ENCODE results near the gene UBE2M. TPM values are rescaled to one million over a fixed set of nuclear protein-coding genes. Genes with fewer than 3 reads are reported as not detected.
A peak's percentile ranks its signal among the peaks of the same experiment; 100 is the strongest.

UBE2M gene
- total RNA-seq, 1 experiment from 2014 or later: 192 TPM

DNA sequence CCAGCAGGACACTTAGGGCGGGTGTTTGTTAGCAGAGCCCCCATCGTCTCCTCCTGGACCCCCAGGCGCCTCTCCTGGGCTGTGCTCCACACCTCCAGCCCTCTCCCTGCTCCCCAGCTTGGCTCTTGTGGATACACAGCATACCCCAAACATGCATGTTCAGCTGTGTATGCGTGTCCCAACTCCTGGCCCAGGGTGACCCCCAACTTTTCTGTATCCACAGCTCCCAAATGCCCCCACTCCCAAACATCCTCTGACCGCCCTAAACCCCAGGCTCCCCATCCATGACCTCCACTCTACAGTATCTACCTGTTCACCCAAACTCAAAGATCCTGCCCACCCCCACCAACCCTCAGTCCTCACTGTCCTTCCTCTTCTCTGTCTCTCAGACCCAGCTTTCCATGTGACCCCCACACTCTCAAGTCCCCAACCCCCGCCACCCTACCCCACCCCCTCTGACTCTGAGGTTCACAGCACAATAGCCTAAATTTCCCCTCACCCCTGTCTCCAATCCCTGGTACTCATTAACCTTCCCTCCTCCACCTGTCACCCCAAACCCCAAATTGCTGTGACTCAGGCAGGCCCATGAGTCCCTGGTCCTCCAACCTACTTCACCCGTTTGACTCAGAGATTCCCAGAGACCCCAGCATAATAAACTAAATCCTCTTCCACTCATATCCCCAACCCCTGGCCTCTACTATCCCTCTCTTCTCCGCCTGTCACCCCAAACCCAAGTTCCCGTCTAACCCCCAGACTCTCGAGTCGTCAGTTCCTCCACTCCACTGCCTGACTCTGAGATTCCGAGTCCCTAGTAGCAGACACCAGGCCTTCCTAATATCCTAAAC, 968 bp downstream of the UBE2M start:
- in situ Hi-C loops (cut with HindIII; ENCODE audit: low sequenced_read_pairs): no loop called here
- DNase-seq (ENCODE audit: low spot score): no peak

DNA sequence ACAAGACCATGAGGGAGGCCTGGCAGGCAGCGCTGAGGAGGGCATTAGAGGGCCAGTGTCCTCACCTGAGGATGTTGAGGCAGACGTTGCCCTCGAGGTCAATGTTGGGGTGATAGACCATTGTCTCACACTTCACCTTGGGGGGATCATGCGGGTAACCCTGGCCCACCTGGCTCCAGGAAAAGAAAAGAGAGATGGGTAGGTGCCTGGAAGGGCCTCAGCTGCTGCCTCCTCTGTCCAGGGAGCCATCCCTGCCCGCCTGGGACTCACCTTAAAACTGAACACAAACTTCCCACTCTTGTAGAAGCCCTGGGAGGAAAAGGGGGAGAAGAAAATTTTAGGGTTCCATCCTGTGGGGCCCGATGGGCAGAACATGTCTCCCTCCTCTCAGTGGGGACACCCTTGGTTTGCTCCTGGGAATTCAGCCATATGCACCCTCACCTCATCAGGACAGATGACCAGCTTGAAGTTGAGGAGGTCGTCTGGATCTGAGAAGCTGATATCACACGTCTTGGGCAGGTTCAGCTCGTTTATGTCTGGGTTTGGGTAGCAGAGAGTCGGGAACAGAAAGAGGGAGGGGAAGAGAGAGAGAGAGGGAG, 1.7 kb downstream of the UBE2M start:
- in situ Hi-C loops (cut with HindIII; ENCODE audit: low sequenced_read_pairs): no loop called here
- DNase-seq (ENCODE audit: low spot score): no peak

DNA sequence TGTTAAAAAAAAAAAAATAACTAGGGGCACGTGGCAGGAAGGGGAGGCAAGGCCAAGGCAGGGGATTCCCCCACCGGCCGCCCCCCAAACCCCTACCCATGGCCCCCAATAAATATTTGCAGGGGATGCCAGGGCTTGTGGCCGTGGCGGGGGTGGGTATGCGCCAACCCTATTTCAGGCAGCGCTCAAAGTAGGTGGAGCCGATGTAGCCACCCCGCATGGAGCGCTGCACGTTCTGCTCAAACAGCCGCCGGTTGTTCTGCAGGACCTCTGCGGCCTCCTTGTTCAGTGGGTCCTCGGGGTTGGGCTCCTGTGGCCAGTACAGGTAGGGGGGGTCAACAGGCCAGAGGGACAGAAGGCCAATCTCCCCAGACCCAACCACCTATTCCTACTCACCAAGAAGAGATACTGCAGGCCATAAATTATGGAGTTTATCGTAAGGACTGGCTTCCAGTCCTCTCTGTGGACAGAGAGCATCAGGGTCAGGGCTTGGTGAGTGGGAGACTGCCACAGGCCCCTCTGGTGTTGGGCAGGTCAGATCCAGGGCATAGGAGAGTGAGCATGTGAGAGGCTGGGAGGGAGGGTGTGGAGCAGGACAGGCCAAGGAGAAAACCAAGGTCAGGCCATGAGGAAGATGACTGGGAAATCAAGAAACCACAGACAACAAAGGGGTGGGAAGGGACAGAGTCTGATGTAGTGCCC, 2.3 kb downstream of the UBE2M start:
- DNase-seq (ENCODE audit: low spot score): no peak
- in situ Hi-C loops (cut with HindIII; ENCODE audit: low sequenced_read_pairs): no loop called here

DNA sequence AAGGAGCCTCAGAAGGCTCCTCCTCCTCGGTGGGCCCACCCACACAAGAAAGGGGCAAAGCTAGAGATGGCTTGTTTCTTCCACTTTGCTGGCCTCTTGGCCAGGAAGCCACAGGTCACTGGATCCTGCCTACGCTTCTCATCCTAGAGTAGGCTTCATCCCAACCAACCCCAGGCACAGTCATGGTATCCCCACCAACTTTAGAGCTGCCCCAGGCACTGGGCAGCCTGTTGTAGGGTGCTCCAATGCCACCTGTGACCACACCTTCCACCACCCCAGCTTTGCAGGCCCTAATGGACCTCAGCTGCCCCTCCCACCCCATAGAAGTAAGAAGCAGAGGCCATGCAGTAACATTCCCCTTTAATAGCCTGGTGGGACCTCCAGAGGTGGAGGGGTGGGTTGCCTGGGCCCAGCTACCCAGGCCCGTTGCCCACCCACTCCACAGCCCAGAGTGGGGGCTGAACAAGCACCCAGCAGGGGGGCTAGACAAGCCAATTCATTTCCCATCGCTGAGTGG, 3.0 kb downstream of the UBE2M start:
- in situ Hi-C loops (cut with HindIII; ENCODE audit: low sequenced_read_pairs): no loop called here
- DNase-seq (ENCODE audit: low spot score): no peak

GRCh38 chr19:58554494-58555368, 3.7 kb downstream of the UBE2M start, which contains the start of gene CHMP2A:
CHMP2A (minus strand) TSS chr19:58555105; CDS start chr19:58554212, 893 bp downstream.
- DNase-seq (ENCODE audit: low spot score): peak; percentile 97
- in situ Hi-C loops (cut with HindIII; ENCODE audit: low sequenced_read_pairs): no loop called here

DNA sequence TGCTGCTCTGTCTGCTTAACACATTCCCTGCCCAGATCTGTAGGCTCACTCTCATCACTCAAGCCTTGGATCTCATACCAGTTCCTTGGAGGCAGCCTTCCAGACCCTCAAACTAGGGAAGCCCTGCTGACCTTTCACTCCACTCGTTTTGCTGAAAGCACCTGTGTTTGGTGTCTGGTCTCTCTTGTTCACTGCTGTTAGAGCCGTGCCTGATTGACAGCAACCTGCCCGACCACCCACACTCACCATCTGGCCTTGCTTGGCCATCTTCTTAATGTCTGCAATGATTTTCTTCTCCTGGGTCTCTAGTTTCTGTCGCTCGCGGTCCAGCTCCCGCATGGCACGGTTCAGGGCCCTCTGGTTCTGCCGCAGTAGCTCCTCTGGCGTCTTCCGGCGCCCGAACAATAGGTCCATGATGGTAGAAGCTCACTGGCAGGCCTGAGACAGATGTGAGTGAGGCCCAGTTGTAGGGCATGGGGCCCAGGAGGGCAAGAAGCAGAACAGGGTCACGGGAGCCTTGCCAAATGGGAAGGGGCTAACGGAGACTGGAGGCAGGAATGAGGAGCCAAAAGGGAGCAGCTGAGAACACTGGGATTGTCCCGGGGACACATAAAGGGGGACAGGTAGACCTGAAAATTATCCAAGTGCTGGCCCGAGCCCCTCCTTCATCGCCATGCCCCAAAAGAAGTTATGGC, 4.5 kb downstream of the UBE2M start:
- in situ Hi-C loops (cut with HindIII; ENCODE audit: low sequenced_read_pairs): no loop called here
- no peak for DNase-seq (ENCODE audit: low spot score)

- in situ Hi-C loops (cut with HindIII; ENCODE audit: low sequenced_read_pairs): no loop called here
- no peak for DNase-seq (ENCODE audit: low spot score)
Measured at GRCh38 chr19:58552655-58553054, 5.8 kb downstream of the UBE2M start.

DNA sequence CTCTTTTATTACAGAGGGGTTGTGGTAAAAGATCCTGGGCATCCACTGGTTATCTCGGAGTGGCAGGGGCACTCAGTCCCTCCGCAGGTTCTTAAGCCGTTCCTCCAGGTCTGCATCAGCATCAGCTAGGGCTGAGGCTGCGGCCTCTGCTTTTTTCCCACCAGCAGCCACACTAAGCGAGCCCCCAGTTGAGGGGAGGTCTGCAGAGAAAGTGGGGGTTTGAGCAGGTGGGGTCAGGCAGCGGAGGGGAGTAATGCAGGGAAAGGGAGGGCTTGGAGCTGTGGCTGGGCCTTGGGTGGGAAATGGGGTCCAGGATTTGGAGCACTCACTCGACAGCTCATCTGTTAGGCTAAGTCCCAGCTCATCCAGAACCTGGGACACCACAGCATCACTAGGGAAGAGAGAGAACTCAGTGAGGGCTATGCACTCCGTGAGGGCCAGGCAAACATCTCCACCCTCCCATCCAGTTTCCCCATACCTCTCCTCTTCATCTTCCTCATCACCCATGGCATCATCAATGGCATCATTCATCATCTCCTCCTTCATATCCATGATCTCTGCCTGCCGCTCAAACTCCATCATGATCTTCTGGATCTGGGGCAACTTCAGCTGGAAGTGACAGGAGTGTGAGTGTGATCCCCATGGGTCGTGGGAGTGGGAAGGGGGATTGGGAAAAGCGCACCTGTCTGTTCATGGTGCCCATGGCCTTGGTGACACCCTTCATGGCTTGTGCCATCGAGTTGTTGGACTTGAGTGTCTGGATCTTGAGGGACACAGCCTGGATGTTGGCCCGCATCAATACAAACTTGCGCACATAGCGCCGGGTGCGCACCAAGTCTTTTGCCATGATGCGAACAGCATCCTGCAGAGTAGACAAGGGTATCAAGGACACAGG, 6.6 kb downstream of the UBE2M start:
- in situ Hi-C loops (cut with HindIII; ENCODE audit: low sequenced_read_pairs): no loop called here
- no peak for DNase-seq (ENCODE audit: low spot score)

DNA sequence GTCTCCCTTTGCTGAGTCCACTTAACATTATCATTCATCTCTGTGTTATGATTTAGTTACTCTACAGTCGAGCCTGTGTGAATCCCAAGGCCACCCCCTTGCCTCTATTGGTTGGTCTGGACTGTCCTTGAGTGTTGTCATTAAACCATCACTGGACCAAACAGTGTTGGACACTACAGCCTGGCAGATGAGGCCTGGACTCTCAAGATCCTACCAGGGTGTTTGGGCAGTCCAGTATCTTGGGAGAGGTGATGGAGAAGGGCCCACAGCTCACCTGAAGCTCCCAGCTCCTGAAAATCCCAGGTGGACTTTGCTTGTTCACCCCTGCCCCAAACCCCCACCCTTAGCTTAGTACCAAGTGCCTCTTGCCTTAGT, 7.3 kb downstream of the UBE2M start:
- in situ Hi-C loops (cut with HindIII; ENCODE audit: low sequenced_read_pairs): no loop called here
- DNase-seq (ENCODE audit: low spot score): no peak

DNA sequence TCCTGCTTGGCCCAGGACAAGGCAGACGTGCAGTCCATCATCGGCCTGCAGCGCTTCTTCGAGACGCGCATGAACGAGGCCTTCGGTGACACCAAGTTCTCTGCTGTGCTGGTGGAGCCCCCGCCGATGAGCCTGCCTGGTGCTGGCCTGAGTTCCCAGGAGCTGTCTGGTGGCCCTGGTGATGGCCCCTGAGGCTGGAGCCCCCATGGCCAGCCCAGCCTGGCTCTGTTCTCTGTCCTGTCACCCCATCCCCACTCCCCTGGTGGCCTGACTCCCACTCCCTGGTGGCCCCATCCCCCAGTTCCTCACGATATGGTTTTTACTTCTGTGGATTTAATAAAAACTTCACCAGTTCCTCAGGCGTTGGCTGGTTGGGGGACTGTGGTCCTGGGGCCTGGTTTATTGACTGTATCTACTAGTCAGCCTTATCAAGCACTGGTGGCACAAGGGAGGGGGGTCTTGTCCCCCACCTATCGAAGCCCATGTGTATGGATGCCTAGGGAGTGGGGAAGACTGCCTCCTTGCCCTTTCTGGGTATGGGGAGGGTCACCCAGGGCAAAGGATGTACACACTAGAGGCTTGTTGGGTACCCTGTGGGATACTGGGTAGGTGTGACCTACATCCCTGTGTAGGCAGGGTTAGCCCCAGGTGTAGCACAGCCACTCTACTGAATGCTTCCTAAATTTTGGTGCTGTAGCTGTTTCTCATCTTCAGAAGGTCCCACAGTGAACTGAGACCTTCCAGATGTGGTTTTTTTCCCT, 7.9 kb downstream of the UBE2M start:
- no peak for DNase-seq (ENCODE audit: low spot score)

DNA sequence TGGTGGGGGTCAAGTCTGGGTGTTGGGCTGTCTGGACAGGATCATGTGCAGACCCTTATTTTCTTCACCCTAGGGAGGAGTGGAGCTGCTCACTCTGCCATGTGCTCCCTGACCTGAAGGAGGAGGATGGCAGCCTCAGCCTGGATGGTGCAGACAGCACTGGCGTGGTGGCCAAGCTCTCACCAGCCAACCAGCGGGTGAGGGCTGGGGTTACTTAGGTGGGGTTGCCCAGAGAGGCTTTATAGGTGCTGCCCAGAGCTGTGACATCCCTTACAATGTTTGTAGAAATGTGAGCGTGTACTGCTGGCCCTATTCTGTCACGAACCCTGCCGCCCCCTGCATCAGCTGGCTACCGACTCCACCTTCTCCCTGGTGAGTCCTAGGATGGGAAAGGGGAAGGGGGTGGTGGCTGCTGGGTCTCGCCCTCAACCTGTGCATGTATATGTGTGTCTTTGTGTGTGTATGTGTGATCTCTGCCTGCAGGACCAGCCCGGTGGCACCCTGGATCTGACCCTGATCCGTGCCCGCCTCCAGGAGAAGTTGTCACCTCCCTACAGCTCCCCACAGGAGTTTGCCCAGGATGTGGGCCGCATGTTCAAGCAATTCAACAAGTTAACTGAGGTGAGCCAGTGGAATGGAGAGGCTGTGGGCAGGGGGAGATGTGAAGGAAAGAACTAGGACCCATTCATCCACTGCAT, 8.6 kb downstream of the UBE2M start:
- in situ Hi-C loops (cut with HindIII; ENCODE audit: low sequenced_read_pairs): no loop called here

More for the DNA sequence above, 7.9 kb downstream of the UBE2M start:
- in situ Hi-C loops (cut with HindIII; ENCODE audit: low sequenced_read_pairs): no loop called here

DNA sequence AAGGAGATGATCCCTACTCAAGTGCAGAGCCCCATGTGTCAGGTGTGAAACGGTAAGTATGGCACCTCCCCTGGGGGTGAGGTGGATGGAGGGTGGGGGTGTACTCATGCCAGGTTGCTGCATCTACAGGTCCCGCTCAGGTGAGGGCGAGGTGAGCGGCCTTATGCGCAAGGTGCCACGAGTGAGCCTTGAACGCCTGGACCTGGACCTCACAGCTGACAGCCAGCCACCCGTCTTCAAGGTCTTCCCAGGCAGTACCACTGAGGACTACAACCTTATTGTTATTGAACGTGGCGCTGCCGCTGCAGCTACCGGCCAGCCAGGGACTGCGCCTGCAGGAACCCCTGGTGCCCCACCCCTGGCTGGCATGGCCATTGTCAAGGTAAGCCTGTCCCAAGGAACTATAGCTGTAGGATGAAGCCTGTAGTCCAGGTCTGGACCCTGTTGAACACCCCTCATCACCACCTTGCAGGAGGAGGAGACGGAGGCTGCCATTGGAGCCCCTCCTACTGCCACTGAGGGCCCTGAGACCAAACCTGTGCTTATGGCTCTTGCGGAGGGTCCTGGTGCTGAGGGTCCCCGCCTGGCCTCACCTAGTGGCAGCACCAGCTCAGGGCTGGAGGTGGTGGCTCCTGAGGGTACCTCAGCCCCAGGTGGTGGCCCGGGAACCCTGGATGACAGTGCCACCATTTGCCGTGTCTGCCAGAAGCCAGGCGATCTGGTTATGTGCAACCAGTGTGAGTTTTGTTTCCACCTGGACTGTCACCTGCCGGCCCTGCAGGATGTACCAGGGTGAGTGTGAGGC, 9.3 kb downstream of the UBE2M start:
- no peak for DNase-seq (ENCODE audit: low spot score)
- in situ Hi-C loops (cut with HindIII; ENCODE audit: low sequenced_read_pairs): no loop called here

More for the DNA sequence above, 8.6 kb downstream of the UBE2M start:
- DNase-seq (ENCODE audit: low spot score): no peak

GRCh38 chr19:58547323-58548312, 10.8 kb downstream of the UBE2M start:
- no peak for DNase-seq (ENCODE audit: low spot score)
- in situ Hi-C loops (cut with HindIII; ENCODE audit: low sequenced_read_pairs): no loop called here

- DNase-seq (ENCODE audit: low spot score): no peak
- in situ Hi-C loops (cut with HindIII; ENCODE audit: low sequenced_read_pairs): no loop called here
Measured at GRCh38 chr19:58546019-58546530, 12.3 kb downstream of the UBE2M start.

Data from G401 (cell line).